ENCODE results near the gene DLG2.

DNA sequence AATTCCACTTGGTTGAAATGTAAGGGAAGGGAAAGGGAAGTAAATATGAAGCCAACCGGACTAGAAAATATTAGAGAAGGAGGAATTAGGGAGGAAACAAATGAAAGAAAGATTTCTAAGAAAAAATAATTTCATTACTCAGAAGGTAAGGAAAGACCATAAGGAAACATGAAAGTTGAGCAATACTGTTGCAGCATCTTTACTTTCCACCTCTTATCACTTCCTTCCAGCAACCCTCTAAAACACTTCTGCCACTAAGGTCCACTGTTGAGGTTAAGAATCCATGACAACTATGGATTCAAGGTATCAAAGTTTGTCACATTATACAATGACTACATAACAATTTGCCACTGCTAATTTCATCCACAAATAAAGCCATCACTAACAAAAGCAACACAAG, 308.6 kb downstream of the DLG2 start:
- TF ChIP-seq, protein P1, sequence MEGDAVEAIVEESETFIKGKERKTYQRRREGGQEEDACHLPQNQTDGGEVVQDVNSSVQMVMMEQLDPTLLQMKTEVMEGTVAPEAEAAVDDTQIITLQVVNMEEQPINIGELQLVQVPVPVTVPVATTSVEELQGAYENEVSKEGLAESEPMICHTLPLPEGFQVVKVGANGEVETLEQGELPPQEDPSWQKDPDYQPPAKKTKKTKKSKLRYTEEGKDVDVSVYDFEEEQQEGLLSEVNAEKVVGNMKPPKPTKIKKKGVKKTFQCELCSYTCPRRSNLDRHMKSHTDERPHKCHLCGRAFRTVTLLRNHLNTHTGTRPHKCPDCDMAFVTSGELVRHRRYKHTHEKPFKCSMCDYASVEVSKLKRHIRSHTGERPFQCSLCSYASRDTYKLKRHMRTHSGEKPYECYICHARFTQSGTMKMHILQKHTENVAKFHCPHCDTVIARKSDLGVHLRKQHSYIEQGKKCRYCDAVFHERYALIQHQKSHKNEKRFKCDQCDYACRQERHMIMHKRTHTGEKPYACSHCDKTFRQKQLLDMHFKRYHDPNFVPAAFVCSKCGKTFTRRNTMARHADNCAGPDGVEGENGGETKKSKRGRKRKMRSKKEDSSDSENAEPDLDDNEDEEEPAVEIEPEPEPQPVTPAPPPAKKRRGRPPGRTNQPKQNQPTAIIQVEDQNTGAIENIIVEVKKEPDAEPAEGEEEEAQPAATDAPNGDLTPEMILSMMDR (conservative IDR thresholded peaks at IDR 0.05; ENCODE audit: low read length): no peak
- TF ChIP-seq EZH2phosphoT487 (IDR thresholded peaks at IDR 0.05; ENCODE audit: borderline replicate concordance, low read depth, low read length): no peak
